ENCODE results near the gene TFG.

- TF ChIP-seq CTCF (IDR thresholded peaks at IDR 0.05) (no peak), POLR2A (IDR thresholded peaks at IDR 0.05) (no peak)
Measured at GRCh38 chr3:100732435-100732834, 23.1 kb downstream of the TFG start.

Measured in body of pancreas (tissue), 4 donors.